ENCODE results near the gene UNC45B.
"Not testable (repeated sequence)": the region's sequence is repeated elsewhere in the genome, so short reads cannot be mapped to it uniquely, and the experiment has no call there.

Gene UNC45B

GRCh38 chr17:35227546-35227945, 79.9 kb downstream of the UNC45B start:
- Mint-ChIP-seq H3K9me3 (no peaks in the 10 kb centered on the region), H3K27me3 (ENCODE audit: low read depth, poor library complexity) (peaks cover 37% of the 10 kb centered on the region), H3K4me1 (no peaks in the 10 kb centered on the region), H3K4me3 (no peak overlapping the region), H3K36me3 (ENCODE audit: low read depth) (no peaks in the 10 kb centered on the region), H3K27ac (no peak overlapping the region)
- TF ChIP-seq, protein P1, sequence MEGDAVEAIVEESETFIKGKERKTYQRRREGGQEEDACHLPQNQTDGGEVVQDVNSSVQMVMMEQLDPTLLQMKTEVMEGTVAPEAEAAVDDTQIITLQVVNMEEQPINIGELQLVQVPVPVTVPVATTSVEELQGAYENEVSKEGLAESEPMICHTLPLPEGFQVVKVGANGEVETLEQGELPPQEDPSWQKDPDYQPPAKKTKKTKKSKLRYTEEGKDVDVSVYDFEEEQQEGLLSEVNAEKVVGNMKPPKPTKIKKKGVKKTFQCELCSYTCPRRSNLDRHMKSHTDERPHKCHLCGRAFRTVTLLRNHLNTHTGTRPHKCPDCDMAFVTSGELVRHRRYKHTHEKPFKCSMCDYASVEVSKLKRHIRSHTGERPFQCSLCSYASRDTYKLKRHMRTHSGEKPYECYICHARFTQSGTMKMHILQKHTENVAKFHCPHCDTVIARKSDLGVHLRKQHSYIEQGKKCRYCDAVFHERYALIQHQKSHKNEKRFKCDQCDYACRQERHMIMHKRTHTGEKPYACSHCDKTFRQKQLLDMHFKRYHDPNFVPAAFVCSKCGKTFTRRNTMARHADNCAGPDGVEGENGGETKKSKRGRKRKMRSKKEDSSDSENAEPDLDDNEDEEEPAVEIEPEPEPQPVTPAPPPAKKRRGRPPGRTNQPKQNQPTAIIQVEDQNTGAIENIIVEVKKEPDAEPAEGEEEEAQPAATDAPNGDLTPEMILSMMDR (IDR thresholded peaks at IDR 0.05), result no peak
- DNase-seq, result no peak

GRCh38 chr17:35229638-35230037, 82.0 kb downstream of the UNC45B start:
- Mint-ChIP-seq H3K36me3 (ENCODE audit: low read depth) (no peaks in the 10 kb centered on the region), H3K27ac (no peak overlapping the region), H3K4me3 (no peak overlapping the region), H3K4me1 (no peaks in the 10 kb centered on the region), H3K27me3 (ENCODE audit: low read depth, poor library complexity) (peaks cover 36% of the 10 kb centered on the region), H3K9me3 (no peaks in the 10 kb centered on the region)
- TF ChIP-seq, protein P1 (IDR thresholded peaks at IDR 0.05), result no peak
- DNase-seq, result no peak

DNA sequence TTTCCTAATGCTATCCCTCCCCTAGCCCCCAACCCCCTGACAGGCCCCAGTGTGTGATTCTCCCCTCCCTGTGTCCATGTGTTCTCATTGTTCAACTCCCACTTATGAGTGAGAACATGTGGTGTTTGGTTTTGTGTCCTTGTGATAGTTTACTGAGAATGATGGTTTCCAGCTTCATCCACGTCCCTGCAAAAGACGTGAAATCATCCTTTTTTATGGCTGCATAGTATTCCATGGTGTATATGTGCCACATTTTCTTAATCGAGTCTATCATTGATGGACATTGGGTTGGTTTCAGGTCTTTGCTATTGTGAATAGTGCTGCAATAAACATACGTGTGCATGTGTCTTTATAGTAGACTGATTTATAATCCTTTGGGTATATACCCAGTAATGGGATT, 86.7 kb downstream of the UNC45B start:
- not testable (repeated sequence) for H3K9me3 Mint-ChIP-seq; H3K4me1 Mint-ChIP-seq; H3K36me3 Mint-ChIP-seq (ENCODE audit: low read depth); DNase-seq; H3K27ac Mint-ChIP-seq; H3K4me3 Mint-ChIP-seq
- H3K27me3 Mint-ChIP-seq (ENCODE audit: low read depth, poor library complexity), result peaks cover 31% of the 10 kb centered on the region

GRCh38 chr17:35235289-35235688, 87.7 kb downstream of the UNC45B start:
- no peaks in the 10 kb centered on the region for H3K9me3 Mint-ChIP-seq
- H3K27me3 Mint-ChIP-seq (ENCODE audit: low read depth, poor library complexity), result peaks cover 30% of the 10 kb centered on the region
- H3K4me1 Mint-ChIP-seq, result peaks cover 5% of the 10 kb centered on the region
- TF ChIP-seq, protein P1 (IDR thresholded peaks at IDR 0.05), result no peak
- no peak overlapping the region for H3K27ac Mint-ChIP-seq
- DNase-seq, result no peak
- H3K36me3 Mint-ChIP-seq (ENCODE audit: low read depth), result no peaks in the 10 kb centered on the region
- no peak overlapping the region for H3K4me3 Mint-ChIP-seq

DNA sequence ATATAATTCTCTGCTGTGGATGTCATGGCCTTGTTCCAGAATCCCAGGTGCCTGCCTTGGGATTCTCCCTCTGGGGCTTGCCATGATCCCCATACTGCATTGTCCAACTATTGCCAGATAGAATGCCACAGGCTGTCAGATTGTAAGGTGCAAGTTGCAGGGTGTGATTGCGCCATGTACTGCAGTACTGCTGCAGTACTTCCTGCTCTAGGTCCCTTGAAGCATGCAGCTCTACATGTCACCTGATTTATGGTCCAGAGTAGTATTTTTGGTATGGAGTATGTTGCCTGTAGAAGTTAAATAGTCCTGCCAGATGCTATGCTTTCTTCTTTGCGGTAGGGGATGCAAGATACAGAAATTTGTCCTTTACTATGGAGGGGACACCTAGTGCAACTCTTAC, 88.3 kb downstream of the UNC45B start:
- peaks cover 6% of the 10 kb centered on the region for H3K4me1 Mint-ChIP-seq
- H3K27me3 Mint-ChIP-seq (ENCODE audit: low read depth, poor library complexity), result peaks cover 27% of the 10 kb centered on the region
- no peak overlapping the region for H3K27ac Mint-ChIP-seq
- TF ChIP-seq, protein P1 (IDR thresholded peaks at IDR 0.05), result no peak
- H3K4me3 Mint-ChIP-seq, result no peak overlapping the region
- no peak for DNase-seq
- H3K36me3 Mint-ChIP-seq (ENCODE audit: low read depth), result no peaks in the 10 kb centered on the region
- H3K9me3 Mint-ChIP-seq, result no peaks in the 10 kb centered on the region

DNA sequence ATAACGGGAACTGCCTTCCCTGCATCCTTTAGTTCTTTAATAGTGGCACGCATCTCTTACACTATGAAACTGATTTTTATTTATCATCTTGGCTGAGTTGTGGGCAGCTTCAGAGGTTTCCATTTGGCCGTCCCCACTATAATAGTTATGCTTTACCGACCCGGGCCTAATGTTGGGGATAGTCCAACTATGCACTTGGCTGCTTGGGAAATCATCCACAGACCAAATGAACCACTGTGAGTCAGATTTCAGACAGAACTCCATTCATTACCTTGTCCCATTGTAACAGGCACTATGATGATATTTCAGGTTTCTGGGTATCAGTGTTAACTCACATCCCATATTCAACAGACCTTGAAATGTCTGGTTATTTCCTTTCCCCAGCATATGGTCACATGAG, 89.2 kb downstream of the UNC45B start:
- Mint-ChIP-seq H3K4me1 (peaks cover 10% of the 10 kb centered on the region), H3K27me3 (ENCODE audit: low read depth, poor library complexity) (peaks cover 26% of the 10 kb centered on the region), H3K27ac (no peak overlapping the region), H3K4me3 (no peak overlapping the region), H3K9me3 (no peaks in the 10 kb centered on the region), H3K36me3 (ENCODE audit: low read depth) (no peaks in the 10 kb centered on the region)
- DNase-seq, result no peak
- TF ChIP-seq, protein P1 (IDR thresholded peaks at IDR 0.05), result no peak
